Ovary (tissue), 3 donors: Measurements from ENCODE around the gene RAB7A.

Experiments
- EP300 ChIP-seq: sonication (generic); formaldehyde crosslinking; IDR thresholded peaks from one replicate; pipeline ENCODE4 v1.6.1; 2017; ENCODE audit warnings: antibody characterized with exemption
- POLR2A ChIP-seq: fragments of 450-650 bp; IDR thresholded peaks from one replicate; pipeline ENCODE4 v1.6.1; 2017; ENCODE audit warnings: antibody characterized with exemption, mild to moderate bottlenecking, moderate library complexity
- TF ChIP-seq, protein P1 (sequence below), 3 donors: fragments of 450-650 bp in 2 of 3; fragments of 200-600 bp in 1 of 3; IDR thresholded peaks; one replicate each; pipeline versions ENCODE4 v1.5.1 to v1.8.0; 2016 to 2022; ENCODE audit warnings: antibody characterized with exemption in 3 of 3, mild to moderate bottlenecking in 1 of 3
- donor health status: DM: no; HTN: no; CAD: no.

DNA sequence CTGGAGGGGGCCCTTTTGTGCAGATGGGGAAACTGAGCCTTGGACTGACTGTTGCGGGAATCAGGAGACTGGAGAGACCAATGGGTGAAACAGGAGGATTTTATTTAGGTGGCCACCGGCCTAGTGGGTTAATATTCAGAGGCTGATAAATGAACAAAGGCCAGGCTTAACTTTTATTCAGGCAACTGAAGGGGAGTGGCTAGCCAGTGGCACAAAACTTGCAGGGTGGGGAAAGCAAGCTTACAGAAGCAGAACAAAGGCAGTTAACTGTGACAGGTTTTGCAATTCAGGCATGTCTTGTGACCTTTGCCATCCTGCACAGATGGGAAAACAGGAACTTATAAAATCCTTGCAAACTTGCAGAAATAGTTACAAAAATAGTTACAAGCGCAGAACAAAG is 128.5 kb downstream of the RAB7A start:
- TF ChIP-seq, protein P1, sequence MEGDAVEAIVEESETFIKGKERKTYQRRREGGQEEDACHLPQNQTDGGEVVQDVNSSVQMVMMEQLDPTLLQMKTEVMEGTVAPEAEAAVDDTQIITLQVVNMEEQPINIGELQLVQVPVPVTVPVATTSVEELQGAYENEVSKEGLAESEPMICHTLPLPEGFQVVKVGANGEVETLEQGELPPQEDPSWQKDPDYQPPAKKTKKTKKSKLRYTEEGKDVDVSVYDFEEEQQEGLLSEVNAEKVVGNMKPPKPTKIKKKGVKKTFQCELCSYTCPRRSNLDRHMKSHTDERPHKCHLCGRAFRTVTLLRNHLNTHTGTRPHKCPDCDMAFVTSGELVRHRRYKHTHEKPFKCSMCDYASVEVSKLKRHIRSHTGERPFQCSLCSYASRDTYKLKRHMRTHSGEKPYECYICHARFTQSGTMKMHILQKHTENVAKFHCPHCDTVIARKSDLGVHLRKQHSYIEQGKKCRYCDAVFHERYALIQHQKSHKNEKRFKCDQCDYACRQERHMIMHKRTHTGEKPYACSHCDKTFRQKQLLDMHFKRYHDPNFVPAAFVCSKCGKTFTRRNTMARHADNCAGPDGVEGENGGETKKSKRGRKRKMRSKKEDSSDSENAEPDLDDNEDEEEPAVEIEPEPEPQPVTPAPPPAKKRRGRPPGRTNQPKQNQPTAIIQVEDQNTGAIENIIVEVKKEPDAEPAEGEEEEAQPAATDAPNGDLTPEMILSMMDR (IDR thresholded peaks at IDR 0.05), result no peak
- TF ChIP-seq EP300 (no peak), POLR2A (no peak)
